Liver (tissue), 9 donors: ENCODE measurements around the gene RPL7A. TPM values are rescaled to one million over a fixed set of nuclear protein-coding genes. Genes with fewer than 3 reads are reported as not detected.

ENCODE experiments used
- DNase-seq: peaks from one replicate; pipeline ENCODE4 v3.0.0-alpha.2; 2017; ENCODE audit warnings: low spot score
- H3K27ac ChIP-seq, 2 donors: one replicate each; pipeline ENCODE4 v1.7.0; 2013; ENCODE audit warnings: inconsistent platforms in 2 of 2, low read length in 2 of 2, control low read depth in 1 of 2, low read depth in 1 of 2, mild to moderate bottlenecking in 1 of 2
- H3K27me3 ChIP-seq, 4 donors: one replicate each; pipeline versions ENCODE4 v1.6.1 to v1.7.0; 2013; ENCODE audit warnings: low read length in 3 of 4, inconsistent platforms in 1 of 4, mild to moderate bottlenecking in 1 of 4, moderate library complexity in 1 of 4; ENCODE audit not compliant: control insufficient read depth in 4 of 4, insufficient read depth in 4 of 4
- H3K36me3 ChIP-seq, 4 donors: one replicate each; pipeline versions ENCODE4 v1.6.1 to v1.7.0; 2013; ENCODE audit warnings: low read length in 3 of 4, mild to moderate bottlenecking in 3 of 4, low read depth in 1 of 4, moderate library complexity in 1 of 4; ENCODE audit not compliant: control insufficient read depth in 4 of 4, insufficient read depth in 3 of 4
- H3K4me1 ChIP-seq, 4 donors: one replicate each; pipeline versions ENCODE4 v1.6.1 to v1.7.0; 2013; ENCODE audit warnings: low read length in 3 of 4, mild to moderate bottlenecking in 3 of 4, moderate library complexity in 1 of 4; ENCODE audit not compliant: control insufficient read depth in 4 of 4, insufficient read depth in 4 of 4
- H3K4me3 ChIP-seq, 3 donors: one replicate each; pipeline versions ENCODE4 v1.6.1 to v1.7.0; 2013; ENCODE audit warnings: low read length in 3 of 3, control low read depth in 1 of 3, low read depth in 1 of 3, mild to moderate bottlenecking in 1 of 3
- H3K9ac ChIP-seq, 2 donors: one replicate each; pipeline ENCODE4 v1.7.0; 2013; ENCODE audit warnings: low read length in 2 of 2, mild to moderate bottlenecking in 2 of 2, moderate library complexity in 2 of 2, control low read depth in 1 of 2, low read depth in 1 of 2
- H3K9me3 ChIP-seq, 4 donors: one replicate each; pipeline versions ENCODE4 v1.6.1 to v1.7.0; 2013; ENCODE audit warnings: low read length in 3 of 4; ENCODE audit not compliant: control insufficient read depth in 4 of 4
- CTCF ChIP-seq: fragments of 150-350 bp; IDR thresholded peaks from 2 replicates; pipeline ENCODE4 v1.5.1; 2017; ENCODE audit warnings: improper control_type of control experiment, low read depth, low read length; ENCODE audit not compliant: missing input control
- EGR1 ChIP-seq, 2 donors: IDR thresholded peaks; 2 replicates each; pipeline ENCODE4 v1.6.1; 2016 to 2018; ENCODE audit warnings: antibody characterized with exemption in 2 of 2, low read depth in 2 of 2
- FOXA1 ChIP-seq: IDR thresholded peaks from 2 replicates; pipeline ENCODE4 v1.6.1; 2016; ENCODE audit warnings: antibody characterized with exemption
- FOXA2 ChIP-seq: IDR thresholded peaks from 2 replicates; pipeline ENCODE4 v1.6.1; 2016; ENCODE audit warnings: antibody characterized with exemption
- GABPA ChIP-seq, 2 donors: IDR thresholded peaks in 1 of 2; conservative IDR thresholded peaks in 1 of 2; 2 replicates each; pipeline ENCODE4 v1.6.1; 2016; ENCODE audit warnings: antibody characterized with exemption in 2 of 2, mild to moderate bottlenecking in 1 of 2, moderate library complexity in 1 of 2
- HNF4A ChIP-seq, 2 donors: conservative IDR thresholded peaks; 2 replicates each; pipeline ENCODE4 v1.6.1; 2016; ENCODE audit warnings: antibody characterized with exemption in 2 of 2, mild to moderate bottlenecking in 2 of 2
- HNF4G ChIP-seq: IDR thresholded peaks from 2 replicates; pipeline ENCODE4 v1.6.1; 2016; ENCODE audit warnings: antibody characterized with exemption
- JUND ChIP-seq, 2 donors: IDR thresholded peaks; 2 replicates each; pipeline ENCODE4 v1.6.1; 2016; ENCODE audit warnings: antibody characterized with exemption in 2 of 2
- MAX ChIP-seq: IDR thresholded peaks from 2 replicates; pipeline ENCODE4 v1.6.1; 2016; ENCODE audit warnings: antibody characterized with exemption
- RXRA ChIP-seq, 2 donors: IDR thresholded peaks; 2 replicates each; pipeline ENCODE4 v1.6.1; 2017 to 2018; ENCODE audit warnings: antibody characterized with exemption in 2 of 2, mild to moderate bottlenecking in 1 of 2
- SP1 ChIP-seq: IDR thresholded peaks from 2 replicates; pipeline ENCODE4 v1.6.1; 2018; ENCODE audit warnings: antibody characterized with exemption, mild to moderate bottlenecking
- TAF1 ChIP-seq: conservative IDR thresholded peaks from 2 replicates; pipeline ENCODE4 v1.6.1; 2016; ENCODE audit warnings: antibody characterized with exemption, mild to moderate bottlenecking
- WGBS: extraction: QIAGEN DNeasy Blood & Tissue Kit; methylation state at CpG from one replicate; pipeline ENCODE4 v1.1.7; 2013; 5-methylcytosine and 5-hydroxymethylcytosine counted together
- polyA plus RNA-seq, 2 donors: library from polyadenylated mRNA; stranded (reverse) in 1 of 2; unstranded in 1 of 2; fragments of 200-250 nt in 1 of 2; fragments of >200 nt in 1 of 2; fragmentation: Nextera tagmentation in 1 of 2; extraction: Ambion mirVana in 1 of 2; gene quantifications; one replicate each; pipeline versions ENCODE4 v1.2.1 to v1.2.3, GENCODE V29; 2013 to 2015
- total RNA-seq, 2 donors: library from RNA; depleted of rRNA; stranded (reverse); fragments of >200 nt; gene quantifications; one replicate each; pipeline ENCODE4 v1.2.3, GENCODE V29; 2014
- TF ChIP-seq, protein P1 (sequence below): IDR thresholded peaks from 2 replicates; pipeline ENCODE4 v1.6.1; 2016; ENCODE audit warnings: antibody characterized with exemption, mild to moderate bottlenecking
- TF ChIP-seq, protein P2 (sequence below): IDR thresholded peaks from 2 replicates; pipeline ENCODE4 v1.6.1; 2016; ENCODE audit warnings: antibody characterized with exemption
- TF ChIP-seq, protein P3 (sequence below): IDR thresholded peaks from 2 replicates; pipeline ENCODE4 v1.6.1; 2016; ENCODE audit warnings: antibody characterized with exemption
- donor health status: healthy.
- donor health status: healthy.
- donor health status: healthy.
- donor health status: healthy.
- donor health status: healthy.

Gene RPL7A
- total and polyA plus RNA-seq, 4 donors, result 215 to 930 (median 704) TPM

DNA sequence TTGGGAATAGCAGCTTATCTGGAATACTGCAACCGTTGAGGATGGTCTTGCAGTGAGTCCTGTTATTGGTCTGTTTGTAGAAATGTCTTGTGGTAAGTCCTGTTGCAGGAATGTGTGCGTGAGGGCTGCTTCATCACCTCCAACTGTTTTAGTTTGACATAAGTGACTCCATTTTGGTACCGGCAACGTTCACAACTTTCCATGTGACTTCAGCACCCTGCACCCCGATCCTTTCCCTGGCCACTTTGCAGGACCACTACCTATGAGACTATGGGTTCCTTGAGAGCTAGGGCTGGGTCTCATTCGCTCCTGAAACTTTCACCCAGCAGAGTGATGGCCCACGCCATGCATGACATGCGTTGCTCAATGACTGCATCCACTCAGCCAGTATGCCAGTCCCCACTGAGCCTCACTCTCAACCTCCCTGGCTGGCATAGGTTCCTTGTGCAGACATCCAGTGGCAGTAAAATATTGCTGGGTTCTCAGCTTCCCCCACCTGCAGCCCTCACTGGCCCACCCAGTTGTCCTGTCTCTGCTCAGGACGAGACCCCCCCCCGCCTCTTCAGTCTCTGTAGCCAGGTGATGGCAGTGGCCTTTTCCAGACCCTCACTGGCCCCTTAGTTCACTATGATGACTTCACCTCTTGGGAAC is 20.1 kb upstream of the RPL7A start:
- no peak for DNase-seq
- H3K36me3 ChIP-seq, result peaks cover 15 to 25% (median 19%) of the 10 kb centered on the region in 4 donors
- no peaks in the 10 kb centered on the region for H3K27me3 ChIP-seq
- no peaks in the 10 kb centered on the region for H3K4me1 ChIP-seq
- no peak for TF ChIP-seq FOXA1
- TF ChIP-seq GABPA (IDR thresholded peaks at IDR 0.05 in 1 of 2, conservative IDR thresholded peaks at IDR 0.05 in 1 of 2), result no peak
- no peak for TF ChIP-seq SP1
- no peak for TF ChIP-seq MAX
- TF ChIP-seq HNF4A (conservative IDR thresholded peaks at IDR 0.05), result no peak
- TF ChIP-seq RXRA (IDR thresholded peaks at IDR 0.05), result no peak
- TF ChIP-seq HNF4G, result no peak
- no peak for TF ChIP-seq CTCF
- TF ChIP-seq TAF1, result no peak
- TF ChIP-seq FOXA2, result no peak
- TF ChIP-seq, protein P1, sequence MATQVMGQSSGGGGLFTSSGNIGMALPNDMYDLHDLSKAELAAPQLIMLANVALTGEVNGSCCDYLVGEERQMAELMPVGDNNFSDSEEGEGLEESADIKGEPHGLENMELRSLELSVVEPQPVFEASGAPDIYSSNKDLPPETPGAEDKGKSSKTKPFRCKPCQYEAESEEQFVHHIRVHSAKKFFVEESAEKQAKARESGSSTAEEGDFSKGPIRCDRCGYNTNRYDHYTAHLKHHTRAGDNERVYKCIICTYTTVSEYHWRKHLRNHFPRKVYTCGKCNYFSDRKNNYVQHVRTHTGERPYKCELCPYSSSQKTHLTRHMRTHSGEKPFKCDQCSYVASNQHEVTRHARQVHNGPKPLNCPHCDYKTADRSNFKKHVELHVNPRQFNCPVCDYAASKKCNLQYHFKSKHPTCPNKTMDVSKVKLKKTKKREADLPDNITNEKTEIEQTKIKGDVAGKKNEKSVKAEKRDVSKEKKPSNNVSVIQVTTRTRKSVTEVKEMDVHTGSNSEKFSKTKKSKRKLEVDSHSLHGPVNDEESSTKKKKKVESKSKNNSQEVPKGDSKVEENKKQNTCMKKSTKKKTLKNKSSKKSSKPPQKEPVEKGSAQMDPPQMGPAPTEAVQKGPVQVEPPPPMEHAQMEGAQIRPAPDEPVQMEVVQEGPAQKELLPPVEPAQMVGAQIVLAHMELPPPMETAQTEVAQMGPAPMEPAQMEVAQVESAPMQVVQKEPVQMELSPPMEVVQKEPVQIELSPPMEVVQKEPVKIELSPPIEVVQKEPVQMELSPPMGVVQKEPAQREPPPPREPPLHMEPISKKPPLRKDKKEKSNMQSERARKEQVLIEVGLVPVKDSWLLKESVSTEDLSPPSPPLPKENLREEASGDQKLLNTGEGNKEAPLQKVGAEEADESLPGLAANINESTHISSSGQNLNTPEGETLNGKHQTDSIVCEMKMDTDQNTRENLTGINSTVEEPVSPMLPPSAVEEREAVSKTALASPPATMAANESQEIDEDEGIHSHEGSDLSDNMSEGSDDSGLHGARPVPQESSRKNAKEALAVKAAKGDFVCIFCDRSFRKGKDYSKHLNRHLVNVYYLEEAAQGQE, result no peak
- no peak for TF ChIP-seq JUND (IDR thresholded peaks at IDR 0.05)
- TF ChIP-seq, protein P2, sequence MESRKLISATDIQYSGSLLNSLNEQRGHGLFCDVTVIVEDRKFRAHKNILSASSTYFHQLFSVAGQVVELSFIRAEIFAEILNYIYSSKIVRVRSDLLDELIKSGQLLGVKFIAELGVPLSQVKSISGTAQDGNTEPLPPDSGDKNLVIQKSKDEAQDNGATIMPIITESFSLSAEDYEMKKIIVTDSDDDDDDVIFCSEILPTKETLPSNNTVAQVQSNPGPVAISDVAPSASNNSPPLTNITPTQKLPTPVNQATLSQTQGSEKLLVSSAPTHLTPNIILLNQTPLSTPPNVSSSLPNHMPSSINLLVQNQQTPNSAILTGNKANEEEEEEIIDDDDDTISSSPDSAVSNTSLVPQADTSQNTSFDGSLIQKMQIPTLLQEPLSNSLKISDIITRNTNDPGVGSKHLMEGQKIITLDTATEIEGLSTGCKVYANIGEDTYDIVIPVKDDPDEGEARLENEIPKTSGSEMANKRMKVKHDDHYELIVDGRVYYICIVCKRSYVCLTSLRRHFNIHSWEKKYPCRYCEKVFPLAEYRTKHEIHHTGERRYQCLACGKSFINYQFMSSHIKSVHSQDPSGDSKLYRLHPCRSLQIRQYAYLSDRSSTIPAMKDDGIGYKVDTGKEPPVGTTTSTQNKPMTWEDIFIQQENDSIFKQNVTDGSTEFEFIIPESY, result no peak
- TF ChIP-seq EGR1 (IDR thresholded peaks at IDR 0.05; ENCODE audit: low read depth in 2 of 2), result no peak
- TF ChIP-seq, protein P3, sequence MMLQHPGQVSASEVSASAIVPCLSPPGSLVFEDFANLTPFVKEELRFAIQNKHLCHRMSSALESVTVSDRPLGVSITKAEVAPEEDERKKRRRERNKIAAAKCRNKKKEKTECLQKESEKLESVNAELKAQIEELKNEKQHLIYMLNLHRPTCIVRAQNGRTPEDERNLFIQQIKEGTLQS, result no peak
- WGBS, result 93% methylated on average over 10 of the region's 10 CpGs
- H3K9me3 ChIP-seq, result no peaks in the 10 kb centered on the region
- H3K27ac ChIP-seq, result no peak overlapping the region
- no peak overlapping the region for H3K4me3 ChIP-seq
- H3K9ac ChIP-seq, result no peak overlapping the region
